H9 (cell line): ENCODE data around the gene FCHO1. TPM values are rescaled to one million over a fixed set of nuclear protein-coding genes. Genes with fewer than 3 reads are reported as not detected.

ENCODE experiments used
- DNase-seq: peaks from one replicate; pipeline ENCODE4 v3.0.0-alpha.2; 2017
- H2AFZ ChIP-seq: one replicate; pipeline ENCODE4 v1.6.1; 2013; ENCODE audit warnings: mild to moderate bottlenecking, low read length, control low read depth, moderate library complexity
- H2AK5ac ChIP-seq: 2 replicates; pipeline ENCODE4 v1.6.1; 2013; ENCODE audit warnings: low read length, control low read depth, mixed read lengths; ENCODE audit not compliant: insufficient read length
- H2BK120ac ChIP-seq: one replicate; pipeline ENCODE4 v1.6.1; 2013; ENCODE audit warnings: low read depth, mild to moderate bottlenecking, low read length, control low read depth, inconsistent platforms; ENCODE audit not compliant: poor library complexity, severe bottlenecking
- H2BK12ac ChIP-seq: 2 replicates; pipeline ENCODE4 v1.6.1; 2013; ENCODE audit warnings: low read length, control low read depth, mixed read lengths, low read depth; ENCODE audit not compliant: insufficient read length
- H2BK15ac ChIP-seq: 2 replicates; pipeline ENCODE4 v1.6.1; 2013; ENCODE audit warnings: low read depth, low read length, control low read depth
- H2BK20ac ChIP-seq: one replicate; pipeline ENCODE4 v1.6.1; 2013; ENCODE audit warnings: low read depth, mild to moderate bottlenecking, low read length, control low read depth, inconsistent platforms; ENCODE audit not compliant: poor library complexity, severe bottlenecking
- H2BK5ac ChIP-seq: 2 replicates; pipeline ENCODE4 v1.6.1; 2013; ENCODE audit warnings: low read length, control low read depth, mixed read lengths; ENCODE audit not compliant: insufficient read length
- H3K14ac ChIP-seq: 2 replicates; pipeline ENCODE4 v1.6.1; 2013; ENCODE audit warnings: low read length, control low read depth; ENCODE audit not compliant: insufficient read depth
- H3K18ac ChIP-seq: 2 replicates; pipeline ENCODE4 v1.6.1; 2013; ENCODE audit warnings: low read depth, mild to moderate bottlenecking, mixed read lengths, low read length, control low read depth; ENCODE audit not compliant: insufficient read length
- H3K23ac ChIP-seq: 2 replicates; pipeline ENCODE4 v1.6.1; 2013; ENCODE audit warnings: low read length, control low read depth, mixed read lengths, low read depth; ENCODE audit not compliant: insufficient read length
- H3K23me2 ChIP-seq: 2 replicates; pipeline ENCODE4 v1.6.1; 2013; ENCODE audit warnings: low read depth, mild to moderate bottlenecking, mixed read lengths, low read length, control low read depth; ENCODE audit not compliant: insufficient read length, poor library complexity, severe bottlenecking
- H3K27ac ChIP-seq: 2 replicates; pipeline ENCODE4 v1.5.1; 2013; ENCODE audit warnings: low read length, control low read depth, mixed read lengths, low read depth; ENCODE audit not compliant: insufficient read length
- H3K27me3 ChIP-seq: 2 replicates; pipeline ENCODE4 v1.6.1; 2013; ENCODE audit warnings: low read length, control low read depth, inconsistent platforms; ENCODE audit not compliant: insufficient read depth
- H3K4ac ChIP-seq: 2 replicates; pipeline ENCODE4 v1.6.1; 2013; ENCODE audit warnings: low read depth, mild to moderate bottlenecking, control low read depth, inconsistent platforms, low read length, moderate library complexity
- H3K4me1 ChIP-seq: 2 replicates; pipeline ENCODE4 v1.6.1; 2013; ENCODE audit warnings: low read length, control low read depth, inconsistent platforms; ENCODE audit not compliant: insufficient read depth
- H3K4me2 ChIP-seq: 2 replicates; pipeline ENCODE4 v1.6.1; 2013; ENCODE audit warnings: low read length, control low read depth, mixed read lengths; ENCODE audit not compliant: insufficient read length, insufficient read depth
- H3K56ac ChIP-seq: 2 replicates; pipeline ENCODE4 v1.6.1; 2013; ENCODE audit warnings: low read depth, mild to moderate bottlenecking, mixed read lengths, low read length, control low read depth; ENCODE audit not compliant: insufficient read length
- H3K79me1 ChIP-seq: 2 replicates; pipeline ENCODE4 v1.6.1; 2013; ENCODE audit warnings: low read depth, mild to moderate bottlenecking, moderate library complexity, low read length, control low read depth, inconsistent platforms; ENCODE audit not compliant: insufficient read depth, poor library complexity, severe bottlenecking
- H3K79me2 ChIP-seq: 2 replicates; pipeline ENCODE4 v1.6.1; 2013; ENCODE audit warnings: low read length, control low read depth, inconsistent platforms; ENCODE audit not compliant: insufficient read depth
- H3K9ac ChIP-seq: 2 replicates; pipeline ENCODE4 v1.6.1; 2013; ENCODE audit warnings: low read length, control low read depth, mixed read lengths; ENCODE audit not compliant: insufficient read length; ENCODE audit errors: extremely low read depth
- H3K9me3 ChIP-seq: one replicate; pipeline ENCODE4 v1.6.1; 2013; ENCODE audit warnings: low read depth, low read length, inconsistent platforms; ENCODE audit not compliant: control insufficient read depth
- H3T11ph ChIP-seq: one replicate; pipeline ENCODE4 v1.6.1; 2013; ENCODE audit warnings: mild to moderate bottlenecking, low read length, control low read depth, inconsistent platforms
- H4K20me1 ChIP-seq: one replicate; pipeline ENCODE4 v1.6.1; 2013; ENCODE audit not compliant: control insufficient read depth, insufficient read length, insufficient read depth
- H4K5ac ChIP-seq: 2 replicates; pipeline ENCODE4 v1.6.1; 2013; ENCODE audit warnings: low read depth, mild to moderate bottlenecking, mixed read lengths, low read length, control low read depth; ENCODE audit not compliant: insufficient read length
- H4K8ac ChIP-seq: replicated peaks from 2 replicates; pipeline ENCODE4 v1.6.1; 2013; ENCODE audit warnings: low read length, control low read depth, mixed read lengths, low read depth; ENCODE audit not compliant: insufficient read length
- H4K91ac ChIP-seq: 2 replicates; pipeline ENCODE4 v1.6.1; 2013; ENCODE audit warnings: low read depth, mild to moderate bottlenecking, moderate library complexity, mixed read lengths, low read length, control low read depth; ENCODE audit not compliant: insufficient read length
- H3K27ac Mint-ChIP-seq, 3 experiments: 2 replicates in 2 of 3; 3 replicates in 1 of 3; pipeline ENCODE4 v1.8.0; 2020 to 2021; ENCODE audit warnings: mixed read lengths in 3 of 3, mild to moderate bottlenecking in 1 of 3, moderate library complexity in 1 of 3
- H3K27me3 Mint-ChIP-seq: 2 replicates; pipeline ENCODE4 v1.8.0; 2021; ENCODE audit warnings: low read depth, mild to moderate bottlenecking, moderate library complexity, mixed read lengths
- H3K36me3 Mint-ChIP-seq, 3 experiments: 2 replicates in 2 of 3; 3 replicates in 1 of 3; pipeline ENCODE4 v1.8.0; 2020 to 2021; ENCODE audit warnings: low read depth in 3 of 3, mixed read lengths in 3 of 3; ENCODE audit not compliant: insufficient read depth in 1 of 3
- H3K4me1 Mint-ChIP-seq, 2 experiments: 2 replicates each; pipeline ENCODE4 v1.8.0; 2020; ENCODE audit warnings: mixed read lengths in 2 of 2
- H3K4me3 Mint-ChIP-seq, 2 experiments: 2 replicates in 1 of 2; 3 replicates in 1 of 2; pipeline ENCODE4 v1.8.0; 2020 to 2021; ENCODE audit warnings: mild to moderate bottlenecking in 2 of 2, mixed read lengths in 2 of 2, moderate library complexity in 1 of 2
- H3K9me3 Mint-ChIP-seq, 2 experiments: 2 replicates in 1 of 2; 3 replicates in 1 of 2; pipeline ENCODE4 v1.8.0; 2020; ENCODE audit warnings: mild to moderate bottlenecking in 2 of 2, mixed read lengths in 2 of 2, moderate library complexity in 1 of 2
- CTCF ChIP-seq: fragments of 200-600 bp; sonication (generic); conservative IDR thresholded peaks from 3 replicates; pipeline ENCODE4 v1.8.0; 2021; ENCODE audit warnings: antibody characterized with exemption, mild to moderate bottlenecking
- WGBS: extraction: QIAGEN DNeasy Blood & Tissue Kit; methylation state at CpG from one replicate; pipeline ENCODE4 v1.1.7; 2013; ENCODE audit warnings: missing lambda C conversion rate, low lambda C conversion rate, mixed read lengths; ENCODE audit not compliant: insufficient read length; ENCODE audit errors: extremely low coverage; 5-methylcytosine and 5-hydroxymethylcytosine counted together
- total RNA-seq: library from RNA; stranded (reverse); gene quantifications from 2 replicates; pipeline ENCODE4 v1.2.1, GENCODE V29; 2021

Gene FCHO1
- total RNA-seq, 1 experiment from 2014 or later = 13.1 TPM

- TF ChIP-seq CTCF = no peak
- Mint-ChIP-seq H3K4me1 (no peaks in the 10 kb centered on the region), H3K36me3 (no peaks in the 10 kb centered on the region), H3K4me3 (no peak overlapping the region), H3K27me3 (peaks cover 2% of the 10 kb centered on the region), H3K27ac (no peak overlapping the region), H3K9me3 (no peaks in the 10 kb centered on the region; a peak in 1 of 5 replicates)
- Histone ChIP-seq H3K79me2 (no peaks in the 10 kb centered on the region), H3K27ac (no peak overlapping the region), H3K4me1 (no peaks in the 10 kb centered on the region), H3K9me3 (no peaks in the 10 kb centered on the region), H4K91ac (no peak overlapping the region), H3T11ph (no peak overlapping the region), H3K23ac (no peak overlapping the region), H3K27me3 (no peaks in the 10 kb centered on the region), H2AK5ac (no peak overlapping the region), H2BK5ac (no peak overlapping the region), H3K9ac (no peak overlapping the region), H4K8ac (no peak overlapping the region), H3K4me2 (no peak overlapping the region), H2AFZ (no peak overlapping the region), H3K14ac (no peak overlapping the region), H2BK120ac (no peak overlapping the region), H3K4ac (no peak overlapping the region), H3K23me2 (no peaks in the 10 kb centered on the region), H2BK20ac (no peak overlapping the region), H4K5ac (no peak overlapping the region), H2BK15ac (no peak overlapping the region), H3K18ac (no peak overlapping the region), H4K20me1 (no peaks in the 10 kb centered on the region), H2BK12ac (no peak overlapping the region), H3K79me1 (no peaks in the 10 kb centered on the region), H3K56ac (no peak overlapping the region)
- DNase-seq = no peak
- WGBS = no CpG with 5 or more reads among the region's 38 CpGs
Measured at GRCh38 chr19:17807731-17808316, 56.5 kb downstream of the FCHO1 start.
